Trophoblast cell (in vitro differentiated cells and primary cell): Measurements from ENCODE around the gene CLCN3.
A peak's percentile ranks its signal among the peaks of the same experiment; 100 is the strongest.
"Not testable (repeated sequence)": the region's sequence is repeated elsewhere in the genome, so short reads cannot be mapped to it uniquely, and the experiment has no call there.

Experiments
- DNase-seq, 2 donors: peaks; one replicate each; pipeline ENCODE4 v3.0.0-alpha.2; 2016
- H2AFZ ChIP-seq: 2 replicates; pipeline ENCODE4 v1.6.1; 2013; ENCODE audit warnings: low read length, moderate library complexity, mild to moderate bottlenecking; ENCODE audit not compliant: insufficient read depth, poor library complexity
- H2AK5ac ChIP-seq: 2 replicates; pipeline ENCODE4 v1.6.1; 2013; ENCODE audit warnings: mild to moderate bottlenecking, low read length
- H2BK120ac ChIP-seq: 2 replicates; pipeline ENCODE4 v1.6.1; 2013; ENCODE audit warnings: low read length, mild to moderate bottlenecking, moderate library complexity; ENCODE audit not compliant: insufficient read depth, poor library complexity
- H2BK12ac ChIP-seq: 2 replicates; pipeline ENCODE4 v1.6.1; 2013; ENCODE audit warnings: mild to moderate bottlenecking, low read length, moderate library complexity
- H2BK5ac ChIP-seq: 2 replicates; pipeline ENCODE4 v1.6.1; 2013; ENCODE audit warnings: low read length, low read depth, moderate library complexity, mild to moderate bottlenecking; ENCODE audit not compliant: poor library complexity
- H3K14ac ChIP-seq: 2 replicates; pipeline ENCODE4 v1.6.1; 2013; ENCODE audit warnings: mild to moderate bottlenecking, low read length
- H3K18ac ChIP-seq: 2 replicates; pipeline ENCODE4 v1.6.1; 2013; ENCODE audit warnings: mild to moderate bottlenecking, low read length
- H3K23ac ChIP-seq: 2 replicates; pipeline ENCODE4 v1.6.1; 2013; ENCODE audit warnings: low read length
- H3K27ac ChIP-seq: 2 replicates; pipeline ENCODE4 v1.5.1; 2013; ENCODE audit warnings: low read depth, mild to moderate bottlenecking, inconsistent platforms, low read length, moderate library complexity
- H3K27me3 ChIP-seq: 2 replicates; pipeline ENCODE4 v1.6.1; 2013; ENCODE audit warnings: inconsistent platforms, mild to moderate bottlenecking, low read length, moderate library complexity; ENCODE audit not compliant: insufficient read depth
- H3K36me3 ChIP-seq, 2 experiments: 1 replicate in 1 of 2; 2 replicates in 1 of 2; pipeline ENCODE4 v1.6.1; 2013; ENCODE audit warnings: low read length in 2 of 2, mild to moderate bottlenecking in 2 of 2, moderate library complexity in 1 of 2; ENCODE audit not compliant: insufficient read depth in 2 of 2, control insufficient read depth in 1 of 2
- H3K4ac ChIP-seq: 2 replicates; pipeline ENCODE4 v1.6.1; 2013; ENCODE audit warnings: low read depth, mild to moderate bottlenecking, low read length, moderate library complexity
- H3K4me1 ChIP-seq, 2 experiments: 1 replicate in 1 of 2; 2 replicates in 1 of 2; pipeline ENCODE4 v1.6.1; 2013; ENCODE audit warnings: low read length in 2 of 2, mild to moderate bottlenecking in 2 of 2, moderate library complexity in 1 of 2; ENCODE audit not compliant: insufficient read depth in 2 of 2, control insufficient read depth in 1 of 2
- H3K4me2 ChIP-seq: 2 replicates; pipeline ENCODE4 v1.6.1; 2013; ENCODE audit warnings: inconsistent platforms, mild to moderate bottlenecking, low read length, moderate library complexity
- H3K4me3 ChIP-seq: 2 replicates; pipeline ENCODE4 v1.5.1; 2013; ENCODE audit warnings: mild to moderate bottlenecking, low read depth, low read length, inconsistent platforms
- H3K79me1 ChIP-seq: one replicate; pipeline ENCODE4 v1.6.1; 2013; ENCODE audit warnings: low read length
- H3K79me2 ChIP-seq: 2 replicates; pipeline ENCODE4 v1.6.1; 2013; ENCODE audit warnings: low read length, mild to moderate bottlenecking; ENCODE audit not compliant: control insufficient read depth, insufficient read depth, poor library complexity
- H3K9ac ChIP-seq: 2 replicates; pipeline ENCODE4 v1.6.1; 2013; ENCODE audit warnings: mild to moderate bottlenecking, low read length
- H3K9me3 ChIP-seq: 2 replicates; pipeline ENCODE4 v1.6.1; 2013; ENCODE audit warnings: low read depth, mild to moderate bottlenecking, control low read depth, inconsistent platforms, low read length; ENCODE audit not compliant: insufficient read depth
- H4K12ac ChIP-seq: 2 replicates; pipeline ENCODE4 v1.6.1; 2013; ENCODE audit warnings: low read depth, mild to moderate bottlenecking, low read length, moderate library complexity
- H4K8ac ChIP-seq: 2 replicates; pipeline ENCODE4 v1.6.1; 2013; ENCODE audit warnings: low read depth, mild to moderate bottlenecking, low read length, moderate library complexity
- H4K91ac ChIP-seq: one replicate; pipeline ENCODE4 v1.6.1; 2013; ENCODE audit warnings: low read depth, mild to moderate bottlenecking, low read length, moderate library complexity
- WGBS: extraction: QIAGEN DNeasy Blood & Tissue Kit; methylation state at CpG from one replicate; pipeline ENCODE4 v1.1.7; 2013; ENCODE audit warnings: missing lambda C conversion rate; ENCODE audit not compliant: insufficient read length, insufficient coverage; ENCODE audit errors: extremely low coverage; 5-methylcytosine and 5-hydroxymethylcytosine counted together

CLCN3 gene

GRCh38 chr4:169738604-169739003 lies 118.2 kb downstream of the CLCN3 start:
- H3K9me3 ChIP-seq, H4K12ac ChIP-seq, H3K23ac ChIP-seq, H3K79me1 ChIP-seq, H3K4me3 ChIP-seq, H3K27me3 ChIP-seq, H3K9ac ChIP-seq, H2BK120ac ChIP-seq, H3K27ac ChIP-seq, H4K91ac ChIP-seq, H3K4ac ChIP-seq, H2BK12ac ChIP-seq, H3K4me2 ChIP-seq, DNase-seq, H3K79me2 ChIP-seq, H3K4me1 ChIP-seq, H2AFZ ChIP-seq, H3K18ac ChIP-seq, H3K14ac ChIP-seq, H4K8ac ChIP-seq, H2AK5ac ChIP-seq, H3K36me3 ChIP-seq, H2BK5ac ChIP-seq: not testable (repeated sequence)

GRCh38 chr4:169741569-169741968 lies 121.2 kb downstream of the CLCN3 start:
- no peak overlapping the region for H4K91ac ChIP-seq
- H3K79me2 ChIP-seq = no peaks in the 10 kb centered on the region
- H2AFZ ChIP-seq = no peak overlapping the region
- H3K18ac ChIP-seq = no peak overlapping the region
- no CpG with 5 or more reads among the region's 2 CpGs for WGBS
- no peak overlapping the region for H2BK120ac ChIP-seq
- H3K9ac ChIP-seq = no peak overlapping the region
- no peaks in the 10 kb centered on the region for H3K36me3 ChIP-seq
- no peak overlapping the region for H3K27ac ChIP-seq
- no peaks in the 10 kb centered on the region for H3K9me3 ChIP-seq
- H3K79me1 ChIP-seq = no peaks in the 10 kb centered on the region
- no peak overlapping the region for H3K4me3 ChIP-seq
- no peak overlapping the region for H2AK5ac ChIP-seq
- H3K4ac ChIP-seq = no peak overlapping the region
- no peak overlapping the region for H2BK12ac ChIP-seq
- no peaks in the 10 kb centered on the region for H3K27me3 ChIP-seq
- no peak overlapping the region for H2BK5ac ChIP-seq
- DNase-seq = no peak
- no peak overlapping the region for H3K14ac ChIP-seq
- peaks cover 5% of the 10 kb centered on the region in 2 experiments for H3K4me1 ChIP-seq
- H3K23ac ChIP-seq = no peak overlapping the region
- H4K12ac ChIP-seq = no peak overlapping the region
- H3K4me2 ChIP-seq = no peak overlapping the region
- H4K8ac ChIP-seq = no peak overlapping the region

GRCh38 chr4:169744601-169745000 lies 124.2 kb downstream of the CLCN3 start:
- no peak overlapping the region for H2BK120ac ChIP-seq
- no peak overlapping the region for H3K4me2 ChIP-seq
- H4K91ac ChIP-seq = no peak overlapping the region

GRCh38 chr4:169745291-169745690 lies 124.9 kb downstream of the CLCN3 start:
- Histone ChIP-seq H3K23ac (no peak overlapping the region), H3K9ac (no peak overlapping the region), H4K91ac (no peak overlapping the region), H3K79me2 (no peaks in the 10 kb centered on the region), H3K4ac (no peak overlapping the region), H4K12ac (no peak overlapping the region), H2AFZ (no peak overlapping the region), H3K14ac (peak overlapping the region; percentile 2), H3K79me1 (no peaks in the 10 kb centered on the region), H3K9me3 (no peaks in the 10 kb centered on the region), H3K27me3 (no peaks in the 10 kb centered on the region), H2BK120ac (no peak overlapping the region), H3K4me2 (no peak overlapping the region), H2BK5ac (no peak overlapping the region), H3K36me3 (peaks cover 0 to 3% of the 10 kb centered on the region in 2 experiments), H3K4me1 (peaks cover 5% of the 10 kb centered on the region in 2 experiments), H3K27ac (peak overlapping the region; percentile 2), H2AK5ac (no peak overlapping the region), H3K18ac (peak overlapping the region; percentile 86), H4K8ac (no peak overlapping the region), H3K4me3 (no peak overlapping the region), H2BK12ac (no peak overlapping the region)
- WGBS = no CpG with 5 or more reads among the region's 1 CpG
- DNase-seq = peak in 1 of 2 donors; percentile 72

More at GRCh38 chr4:169744601-169745000, 124.2 kb downstream of the CLCN3 start:
- no peak overlapping the region for H3K27ac ChIP-seq
- H3K4me1 ChIP-seq = peaks cover 5% of the 10 kb centered on the region in 2 experiments
- H2BK5ac ChIP-seq = no peak overlapping the region
- H2AK5ac ChIP-seq = no peak overlapping the region
- peaks cover 0 to 3% of the 10 kb centered on the region in 2 experiments for H3K36me3 ChIP-seq
- no peak overlapping the region for H2AFZ ChIP-seq
- no peak overlapping the region for H2BK12ac ChIP-seq
- no peak overlapping the region for H4K12ac ChIP-seq
- no peak overlapping the region for H3K14ac ChIP-seq
- no peak overlapping the region for H4K8ac ChIP-seq
- H3K79me1 ChIP-seq = no peaks in the 10 kb centered on the region
- no peak overlapping the region for H3K4me3 ChIP-seq
- H3K4ac ChIP-seq = no peak overlapping the region
- WGBS = no CpG with 5 or more reads among the region's 1 CpG
- no peak overlapping the region for H3K9ac ChIP-seq
- DNase-seq = peak in 1 of 2 donors; percentile 80
- no peak overlapping the region for H3K18ac ChIP-seq
- no peaks in the 10 kb centered on the region for H3K79me2 ChIP-seq
- H3K27me3 ChIP-seq = no peaks in the 10 kb centered on the region
- H3K23ac ChIP-seq = no peak overlapping the region
- no peaks in the 10 kb centered on the region for H3K9me3 ChIP-seq
